Fibroblast of skin of back (primary cell): ENCODE data around the gene KIFC3.
"Not testable (repeated sequence)": the region's sequence is repeated elsewhere in the genome, so short reads cannot be mapped to it uniquely, and the experiment has no call there.

ENCODE experiments used
- DNase-seq: peaks from one replicate; pipeline ENCODE4 v3.0.0-alpha.2; 2013

KIFC3 gene

DNA sequence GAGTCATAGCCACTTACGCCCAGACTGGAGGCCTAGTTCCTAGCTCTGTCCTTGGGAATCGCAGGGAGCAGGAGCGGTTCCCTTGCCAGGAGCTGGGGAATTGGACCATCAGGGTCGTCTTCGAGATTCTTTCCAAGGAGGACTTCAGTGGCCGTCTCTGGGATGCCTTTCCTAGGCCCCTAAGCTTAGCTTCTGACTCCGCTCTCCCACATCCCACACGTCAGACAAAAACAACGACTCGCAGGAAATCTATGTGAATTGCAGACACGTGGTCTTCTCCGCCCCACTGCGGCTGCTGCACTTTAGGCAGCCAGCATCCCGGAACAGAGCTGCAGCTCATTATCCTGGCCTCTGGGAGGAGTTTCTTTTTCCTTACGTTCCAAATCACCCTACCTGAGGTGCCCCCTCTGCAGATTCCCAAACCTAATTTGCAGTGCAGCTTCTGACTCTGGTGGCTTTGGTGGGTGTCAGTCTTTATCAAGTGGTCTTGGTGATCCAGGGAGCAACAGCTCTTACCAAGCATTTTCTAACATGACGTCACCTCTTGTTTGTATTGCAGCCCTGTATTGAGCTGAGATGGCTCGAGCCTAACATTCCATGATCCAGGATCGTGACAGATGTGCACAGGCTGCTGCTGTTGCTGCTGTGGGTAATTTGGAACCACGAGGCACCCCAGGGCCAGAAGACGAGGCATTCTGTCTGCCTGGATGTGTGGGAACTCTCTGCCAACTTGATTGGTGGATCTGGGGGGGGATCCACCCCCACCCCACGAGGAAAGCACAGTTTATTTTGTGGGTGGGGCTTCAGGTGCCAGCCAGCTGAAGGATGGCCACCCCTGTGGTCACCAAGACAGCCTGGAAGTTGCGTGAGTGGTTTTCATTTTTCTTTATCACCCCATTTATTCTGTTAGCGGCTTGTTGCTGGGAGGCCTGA, 65.6 kb downstream of the KIFC3 start:
- DNase-seq = peak; percentile 80

DNA sequence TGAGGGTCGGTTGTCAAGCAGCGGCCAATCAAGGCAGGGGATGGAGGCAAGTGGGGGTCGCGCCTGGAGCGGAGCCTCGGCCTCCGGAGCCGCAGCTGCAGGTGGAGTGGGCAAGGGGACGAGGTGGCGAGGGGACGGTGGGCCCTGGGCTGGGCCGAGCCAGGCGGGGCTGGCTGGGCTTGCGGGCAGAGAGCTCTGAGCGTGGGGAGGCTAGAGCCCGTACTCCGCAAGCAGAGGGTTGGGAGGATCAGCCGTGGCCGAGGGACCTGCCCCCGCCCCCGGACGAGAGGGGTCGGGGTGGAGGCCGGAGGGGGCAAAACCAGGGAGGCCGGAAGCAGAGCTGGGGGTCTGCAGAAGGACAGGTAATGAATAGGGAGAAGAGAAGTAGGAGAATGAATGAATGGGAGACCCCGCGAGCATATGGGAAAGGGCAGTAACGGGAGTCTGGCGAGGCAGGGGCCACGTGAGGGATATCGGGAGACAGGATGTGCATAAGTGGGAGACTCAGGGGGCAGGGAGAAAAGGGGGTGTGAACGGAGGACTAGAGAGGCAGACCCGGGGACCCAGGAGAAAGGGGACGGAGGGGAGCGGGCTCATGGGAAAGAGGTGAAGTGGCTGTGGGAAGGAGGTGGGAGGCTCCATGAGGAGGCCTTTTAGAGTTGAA, 66.4 kb downstream of the KIFC3 start, which contains the start of gene KATNB1:
TSS of gene KATNB1 (plus strand) at position 16 of the 664 bp plus-strand sequence. CDS start 1,474 bp downstream, outside the sequence.
- DNase-seq = no peak

DNA sequence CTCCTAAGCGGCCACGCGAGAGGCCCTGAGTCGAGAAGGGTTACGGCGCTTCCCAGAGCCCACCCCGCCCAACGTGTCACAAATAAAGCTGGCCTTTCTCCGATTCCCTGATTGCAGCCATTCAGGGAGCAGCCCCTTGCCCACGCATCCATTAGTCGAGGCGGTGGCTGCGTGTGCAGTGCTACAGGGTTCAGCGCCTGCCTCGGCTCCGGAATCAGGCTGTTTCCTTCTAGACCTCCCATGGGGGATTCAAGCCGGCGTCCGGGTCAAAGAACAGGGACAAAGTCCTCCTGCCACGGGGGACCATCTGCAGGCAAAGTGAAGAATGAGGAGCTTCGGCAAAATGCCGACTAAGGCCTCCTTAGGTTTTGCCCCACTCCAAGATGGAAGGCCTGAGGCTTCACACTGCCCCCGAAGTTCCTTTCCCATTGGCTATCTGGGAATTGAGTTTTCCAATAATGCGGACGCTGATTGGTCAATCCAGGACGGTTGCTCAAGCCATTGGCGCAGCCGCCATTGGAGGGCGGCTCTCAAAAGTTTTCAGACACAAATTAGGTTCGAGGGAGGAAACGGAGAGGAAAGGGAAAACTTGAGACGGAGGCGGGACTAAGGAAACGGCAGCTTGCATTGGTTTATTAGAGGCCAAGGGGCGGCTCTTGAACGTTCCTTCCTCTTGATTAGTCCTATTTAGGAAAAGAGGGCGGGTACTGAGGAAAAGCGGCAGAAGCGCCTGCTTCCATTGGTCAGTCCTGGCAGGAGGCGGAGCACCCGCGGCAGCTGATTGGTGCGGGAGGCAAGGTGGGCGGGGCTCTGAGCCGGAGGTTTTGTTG, 67.2 kb downstream of the KIFC3 start:
- DNase-seq = peak; percentile 100

DNA sequence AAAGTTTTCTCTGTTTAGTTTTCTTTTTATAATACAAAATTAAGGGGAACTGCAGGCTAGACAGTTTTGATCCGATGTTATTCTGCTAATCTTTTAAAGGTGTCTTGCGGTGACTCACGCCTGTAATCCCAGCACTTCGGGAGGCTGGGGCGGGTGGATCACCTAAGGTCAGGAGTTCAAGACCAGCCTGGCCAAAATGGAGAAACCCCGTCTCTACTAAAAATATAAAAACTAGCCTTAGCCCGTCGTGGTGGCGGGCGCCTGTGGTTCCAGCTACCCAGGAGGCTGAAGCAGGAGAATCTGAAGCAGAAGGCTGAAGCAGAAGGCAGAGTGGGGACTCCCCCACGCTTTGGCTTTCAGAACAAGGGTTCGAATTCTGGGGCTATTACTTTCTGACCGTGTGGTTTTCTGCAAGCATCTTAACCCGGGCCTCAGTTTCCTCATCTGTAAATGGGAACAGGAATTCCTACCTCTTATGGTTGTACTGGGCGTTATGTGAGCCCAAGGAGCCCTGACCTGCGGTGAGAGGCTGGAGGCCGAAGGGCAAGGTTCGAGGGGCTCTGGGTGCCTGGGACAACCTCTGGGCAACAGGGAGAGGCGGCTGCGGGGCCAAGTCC, 67.9 kb downstream of the KIFC3 start:
- no peak for DNase-seq

DNA sequence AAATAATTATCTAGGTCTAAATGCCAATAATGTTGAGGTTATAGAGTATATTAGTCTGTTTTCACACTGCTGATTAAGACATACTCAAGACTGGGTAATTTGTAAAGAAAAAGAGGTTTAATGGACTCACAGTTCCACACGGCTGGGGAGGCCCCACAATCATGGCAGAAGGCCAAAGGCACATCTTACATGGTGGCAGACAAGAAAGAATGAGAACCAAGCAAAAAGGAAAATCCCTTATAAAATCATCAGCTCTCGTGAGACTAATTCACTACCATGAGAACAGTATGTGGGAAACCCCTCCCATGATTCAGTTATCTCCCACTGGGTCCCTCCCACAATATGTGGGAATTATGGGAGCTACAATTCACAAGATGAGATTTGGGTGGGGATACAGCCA, 69.6 kb downstream of the KIFC3 start:
- DNase-seq = no peak

DNA sequence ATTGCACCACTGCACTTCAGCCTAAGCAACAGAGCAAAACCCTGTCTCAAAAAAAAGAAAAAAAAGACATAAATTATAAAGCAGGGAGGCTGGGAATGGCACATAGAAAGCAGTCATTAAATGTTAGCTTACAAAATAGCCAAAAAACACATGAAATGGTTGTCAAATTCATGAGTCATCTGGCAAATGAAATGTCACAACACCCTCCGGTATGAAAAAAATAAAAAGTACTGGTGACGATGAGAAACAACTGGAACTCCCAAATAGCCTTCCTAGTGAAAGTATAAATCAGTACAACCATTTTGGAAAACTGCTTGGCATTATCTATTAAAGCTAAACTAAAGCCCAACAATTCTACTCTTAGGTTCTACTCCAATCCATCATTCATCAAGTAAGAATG, 70.3 kb downstream of the KIFC3 start:
- peak; percentile 7 for DNase-seq

DNA sequence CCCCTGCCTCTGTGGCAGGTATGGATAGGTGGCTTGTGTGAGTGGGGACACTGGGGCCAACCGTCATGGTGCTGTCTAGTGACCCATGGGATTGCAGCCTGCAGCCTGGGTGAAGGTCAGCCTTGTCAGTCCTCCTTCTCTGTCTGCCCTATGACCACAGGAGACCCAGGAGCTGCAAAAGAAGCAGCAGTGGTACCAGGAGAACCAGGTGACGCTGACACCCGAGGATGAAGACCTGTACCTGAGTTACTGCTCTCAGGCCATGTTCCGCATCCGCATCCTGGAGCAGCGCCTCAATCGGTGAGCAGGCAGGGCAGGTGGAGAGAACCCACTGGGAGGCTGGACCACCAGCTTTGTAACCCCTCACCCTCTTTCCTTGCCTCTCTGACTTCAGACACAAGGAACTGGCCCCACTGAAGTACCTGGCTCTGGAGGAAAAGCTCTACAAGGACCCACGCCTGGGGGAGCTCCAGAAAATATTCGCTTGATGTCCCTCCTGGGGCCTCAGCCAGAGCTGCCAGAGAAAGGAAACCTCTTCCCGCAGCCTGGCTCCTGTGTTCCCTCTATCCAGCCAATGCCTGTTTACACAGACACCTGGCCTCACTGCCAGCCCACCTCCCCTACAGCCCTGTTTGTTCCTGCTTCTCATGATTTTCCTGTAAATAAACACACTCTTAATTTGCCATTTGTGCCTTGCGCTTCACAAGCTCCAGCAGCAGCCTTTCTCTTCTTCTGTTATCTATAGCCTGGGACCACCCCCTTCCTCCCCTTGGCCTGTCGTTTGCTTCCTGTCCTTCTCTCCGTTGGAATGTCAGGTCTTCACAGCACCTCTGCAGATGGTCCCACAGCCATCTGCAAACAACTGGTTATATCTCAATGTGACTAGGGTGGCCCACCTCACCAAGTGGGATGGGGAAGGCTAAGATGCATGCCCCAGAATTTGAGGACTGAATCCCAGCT, 71.2 kb downstream of the KIFC3 start:
- no peak for DNase-seq

DNA sequence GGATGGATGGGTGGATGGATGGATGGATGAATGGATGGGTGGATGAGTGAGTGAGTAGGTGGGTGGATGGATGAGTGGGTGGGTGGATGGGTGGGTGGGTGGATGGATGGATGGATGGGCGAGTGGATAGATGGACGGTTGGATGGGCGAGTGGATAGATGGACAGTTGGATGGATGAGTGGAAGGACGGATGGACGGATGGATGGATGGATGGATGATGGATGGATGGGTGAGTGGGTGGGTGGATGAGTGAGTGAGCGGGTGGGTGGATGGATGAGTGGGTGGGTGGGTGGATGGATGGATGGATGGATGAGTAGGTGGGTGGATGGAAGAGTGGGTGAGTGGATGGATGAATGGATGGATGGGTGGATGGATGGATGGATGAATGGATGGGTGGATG, 72.4 kb downstream of the KIFC3 start:
- not testable (repeated sequence) for DNase-seq

DNA sequence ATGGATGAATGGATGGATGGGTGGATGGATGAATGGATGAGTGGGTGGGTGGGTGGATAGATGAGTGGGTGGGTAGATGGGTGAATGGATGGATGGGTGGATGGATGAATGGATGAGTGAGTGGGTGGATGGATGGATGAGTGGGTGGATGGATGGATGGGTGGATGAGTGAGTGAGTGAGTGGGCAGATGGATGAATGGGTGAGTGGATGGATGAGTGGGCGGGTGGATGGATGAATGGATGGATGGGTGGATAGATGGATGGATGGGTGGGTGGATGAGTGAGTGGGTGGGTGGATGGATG, 73.2 kb downstream of the KIFC3 start:
- no peak for DNase-seq

DNA sequence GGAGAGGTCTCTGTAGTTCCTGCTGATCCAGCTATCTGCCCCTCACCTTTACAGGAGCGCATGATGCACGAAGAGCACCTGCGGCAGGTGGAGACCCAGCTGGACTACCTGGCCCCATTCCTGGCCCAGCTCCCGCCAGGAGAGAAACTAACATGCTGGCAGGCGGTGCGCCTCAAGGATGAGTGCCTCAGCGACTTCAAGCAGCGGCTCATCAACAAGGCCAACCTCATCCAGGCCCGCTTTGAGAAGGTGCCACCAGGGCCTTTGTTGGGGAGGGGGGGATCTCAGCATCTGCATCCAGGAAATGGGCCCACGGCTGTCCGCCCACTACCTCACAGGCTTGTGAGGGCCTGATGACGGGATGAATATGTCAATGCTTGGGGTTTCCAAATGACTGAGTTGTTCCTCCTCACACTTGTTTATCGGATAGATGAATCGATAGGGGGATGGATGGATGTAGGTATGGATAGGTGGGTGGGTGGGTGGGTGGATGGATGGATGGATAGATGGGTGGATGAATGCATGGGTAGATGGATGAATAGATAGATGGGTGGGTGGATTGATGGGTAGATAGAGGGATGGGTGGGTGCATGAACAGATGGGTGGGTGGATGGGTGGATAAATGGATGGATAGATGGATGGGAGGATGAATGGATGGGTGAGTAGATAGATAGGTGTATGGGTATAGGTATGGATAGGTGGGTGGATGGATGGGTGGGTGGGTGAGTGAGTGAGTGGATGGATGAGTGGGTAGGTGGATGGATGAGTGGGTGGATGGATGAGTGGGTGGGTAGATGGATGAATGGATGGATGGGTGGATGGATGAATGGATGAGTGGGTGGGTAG, 73.7 kb downstream of the KIFC3 start:
- DNase-seq = no peak

DNA sequence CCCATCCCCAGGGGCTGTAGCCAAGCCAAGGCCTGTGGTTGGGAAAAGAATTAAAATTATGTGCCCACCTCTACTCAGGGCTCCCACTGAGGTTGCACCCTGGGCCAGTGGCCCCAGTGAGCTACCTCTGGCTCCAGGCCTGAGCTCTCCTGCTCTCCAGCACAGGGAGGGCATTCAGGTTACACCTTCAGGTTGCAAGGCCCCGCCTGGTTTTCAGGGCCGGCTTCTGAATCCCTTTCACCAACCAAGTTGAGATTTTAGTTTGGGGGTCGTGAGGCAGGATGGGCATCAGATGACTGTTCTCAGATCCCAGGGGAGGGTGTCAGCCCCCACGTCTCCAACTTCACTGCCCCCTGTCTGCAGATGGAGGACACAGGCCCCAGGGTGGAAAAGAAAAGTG, 74.7 kb downstream of the KIFC3 start:
- no peak for DNase-seq

DNA sequence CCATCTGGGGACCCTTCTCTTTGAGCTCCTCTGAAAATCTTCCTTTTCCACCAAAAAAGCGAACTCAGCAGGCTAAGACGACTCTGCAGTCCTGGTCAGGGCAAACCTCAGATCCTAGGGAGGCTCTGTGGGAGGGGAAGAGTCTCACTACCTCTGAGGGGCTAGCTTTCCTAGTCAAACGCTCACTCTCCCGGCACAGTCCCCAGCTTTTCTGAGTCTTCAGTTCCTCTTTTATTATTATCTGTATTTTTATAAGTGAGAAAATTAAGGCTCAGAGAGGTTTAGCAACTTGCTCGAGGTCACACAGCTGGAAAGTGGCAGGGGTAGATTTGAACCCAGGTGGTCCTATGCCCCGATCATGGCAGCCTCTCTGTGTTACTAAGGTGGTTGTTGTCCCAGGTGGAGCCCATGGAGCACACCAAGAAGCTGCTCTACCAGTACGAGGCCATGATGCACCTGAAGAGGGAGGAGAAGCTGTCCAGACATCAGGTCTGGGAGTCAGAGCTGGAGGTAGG, 75.8 kb downstream of the KIFC3 start:
- DNase-seq = no peak

DNA sequence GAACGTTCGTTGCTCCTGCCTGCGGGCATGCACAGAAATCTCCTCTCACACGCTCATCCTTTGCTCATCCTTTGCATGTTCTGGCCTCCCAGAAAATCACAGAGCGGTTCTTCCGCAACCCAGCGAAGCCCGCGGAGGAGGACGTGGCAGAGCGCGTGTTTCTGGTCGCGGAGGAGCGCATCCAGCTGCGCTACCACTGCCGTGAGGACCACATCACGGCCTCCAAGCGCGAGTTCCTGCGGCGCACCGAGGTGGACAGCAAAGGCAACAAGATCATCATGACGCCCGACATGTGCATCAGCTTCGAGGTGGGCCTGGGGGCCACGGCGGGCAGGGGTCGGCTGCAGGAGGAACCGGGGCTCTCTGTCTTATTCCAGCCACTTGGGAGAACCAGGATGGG, 76.3 kb downstream of the KIFC3 start:
- no peak for DNase-seq

DNA sequence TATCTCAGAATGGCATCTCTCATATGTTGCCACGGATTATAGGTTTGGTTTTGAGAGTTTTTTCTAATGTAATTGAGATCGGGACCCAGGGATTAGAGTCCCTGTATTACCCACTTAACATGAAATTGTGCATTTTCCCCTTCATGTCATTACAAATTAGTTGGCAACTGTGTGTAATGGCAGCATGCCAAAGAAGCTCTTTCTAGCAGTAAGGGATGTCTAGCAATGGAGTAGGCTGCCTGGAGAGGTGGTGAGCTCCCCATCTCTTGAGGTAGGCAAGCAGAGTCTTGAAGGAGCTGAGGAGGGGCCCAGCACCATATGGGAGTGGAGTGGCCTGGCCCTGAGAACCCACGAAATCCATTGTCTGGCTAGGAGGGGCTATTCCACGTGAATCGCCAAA, 76.7 kb downstream of the KIFC3 start:
- no peak for DNase-seq

DNA sequence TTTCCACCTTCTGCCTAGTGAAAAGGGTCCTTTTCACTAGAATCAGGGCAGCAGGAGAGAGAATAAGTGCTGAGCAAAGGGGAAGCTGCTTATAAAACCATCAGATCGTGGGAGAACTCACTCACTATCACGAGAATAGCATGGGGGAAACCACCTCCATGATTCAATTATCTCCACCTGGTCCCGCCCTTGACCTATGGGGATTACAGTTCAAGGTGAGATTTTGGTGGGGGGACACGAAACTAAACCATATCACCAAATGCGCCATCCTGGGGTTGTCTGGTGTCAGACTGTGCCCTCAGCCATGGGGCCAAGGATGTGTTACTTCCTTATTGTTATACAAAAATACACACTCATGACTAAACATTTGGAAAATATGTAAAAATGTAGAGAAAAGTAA, 77.1 kb downstream of the KIFC3 start:
- DNase-seq = peak; percentile 3

DNA sequence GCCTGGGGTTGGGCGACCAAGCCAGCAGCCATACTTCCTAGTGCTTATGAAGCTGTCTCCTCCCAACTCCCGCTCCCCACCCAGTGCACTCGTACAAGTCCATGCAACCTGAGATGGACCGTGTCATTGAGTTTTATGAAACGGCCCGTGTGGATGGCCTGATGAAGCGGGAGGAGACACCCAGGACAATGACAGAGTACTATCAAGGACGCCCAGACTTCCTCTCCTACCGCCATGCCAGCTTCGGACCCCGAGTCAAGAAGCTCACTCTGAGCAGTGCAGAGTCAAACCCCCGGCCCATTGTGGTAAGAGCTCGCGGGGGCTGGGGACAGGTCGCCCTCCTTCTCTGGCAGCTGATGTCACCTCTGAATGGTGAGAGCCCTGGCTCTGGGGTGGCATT, 77.8 kb downstream of the KIFC3 start:
- DNase-seq = no peak

DNA sequence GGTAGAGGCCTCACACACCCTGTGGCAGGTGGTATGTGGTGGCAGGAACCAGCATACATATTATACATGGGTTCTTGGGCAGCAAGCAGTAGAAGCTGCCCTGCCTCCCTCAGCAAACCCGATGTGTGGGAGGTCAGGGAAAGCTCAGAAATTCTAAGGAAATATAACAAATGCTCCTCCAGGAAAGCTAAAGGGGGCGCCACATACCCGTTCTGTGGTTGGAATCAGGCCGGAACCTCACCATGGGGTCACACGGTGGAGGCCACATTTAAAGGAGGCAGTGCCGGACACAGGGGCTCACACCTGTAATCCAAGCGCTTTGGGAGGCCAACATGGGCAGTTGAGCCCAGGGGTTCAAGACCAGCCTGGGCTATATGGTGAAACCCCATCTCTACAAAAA, 79.1 kb downstream of the KIFC3 start:
- no peak for DNase-seq

DNA sequence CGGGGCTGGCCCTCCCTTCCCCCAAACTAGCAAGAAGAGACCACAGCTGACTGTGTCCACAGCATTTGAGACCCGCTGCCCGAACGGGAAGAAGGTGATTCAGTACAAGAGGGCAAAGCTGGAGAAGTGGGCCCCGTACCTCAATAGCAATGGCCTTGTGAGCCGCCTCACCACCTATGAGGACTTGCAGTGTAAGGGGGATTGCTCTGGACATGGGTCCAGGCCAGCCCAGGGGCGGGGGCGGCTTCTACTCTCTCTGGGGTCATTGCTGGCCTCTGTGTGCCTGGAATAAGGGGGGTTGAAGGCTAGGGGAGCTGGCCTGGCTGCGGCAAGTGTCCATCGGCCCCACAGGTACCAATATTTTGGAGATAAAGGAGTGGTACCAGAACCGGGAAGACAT, 79.6 kb downstream of the KIFC3 start:
- no peak for DNase-seq

DNA sequence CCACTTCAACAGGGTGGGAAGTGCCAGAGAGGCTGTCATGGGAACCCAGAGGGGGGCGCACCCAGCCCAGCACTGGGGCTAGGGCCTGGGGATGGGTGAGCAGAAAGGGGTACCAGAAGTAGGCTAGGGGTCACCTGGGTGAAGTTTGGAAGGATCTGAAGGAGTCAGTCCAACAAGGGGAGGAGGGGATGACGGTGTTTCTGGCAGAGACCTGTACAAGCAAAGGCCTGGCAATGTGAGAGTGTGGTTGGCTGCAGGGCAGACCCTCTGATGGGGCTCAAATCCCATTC, 80.1 kb downstream of the KIFC3 start:
- DNase-seq = no peak

DNA sequence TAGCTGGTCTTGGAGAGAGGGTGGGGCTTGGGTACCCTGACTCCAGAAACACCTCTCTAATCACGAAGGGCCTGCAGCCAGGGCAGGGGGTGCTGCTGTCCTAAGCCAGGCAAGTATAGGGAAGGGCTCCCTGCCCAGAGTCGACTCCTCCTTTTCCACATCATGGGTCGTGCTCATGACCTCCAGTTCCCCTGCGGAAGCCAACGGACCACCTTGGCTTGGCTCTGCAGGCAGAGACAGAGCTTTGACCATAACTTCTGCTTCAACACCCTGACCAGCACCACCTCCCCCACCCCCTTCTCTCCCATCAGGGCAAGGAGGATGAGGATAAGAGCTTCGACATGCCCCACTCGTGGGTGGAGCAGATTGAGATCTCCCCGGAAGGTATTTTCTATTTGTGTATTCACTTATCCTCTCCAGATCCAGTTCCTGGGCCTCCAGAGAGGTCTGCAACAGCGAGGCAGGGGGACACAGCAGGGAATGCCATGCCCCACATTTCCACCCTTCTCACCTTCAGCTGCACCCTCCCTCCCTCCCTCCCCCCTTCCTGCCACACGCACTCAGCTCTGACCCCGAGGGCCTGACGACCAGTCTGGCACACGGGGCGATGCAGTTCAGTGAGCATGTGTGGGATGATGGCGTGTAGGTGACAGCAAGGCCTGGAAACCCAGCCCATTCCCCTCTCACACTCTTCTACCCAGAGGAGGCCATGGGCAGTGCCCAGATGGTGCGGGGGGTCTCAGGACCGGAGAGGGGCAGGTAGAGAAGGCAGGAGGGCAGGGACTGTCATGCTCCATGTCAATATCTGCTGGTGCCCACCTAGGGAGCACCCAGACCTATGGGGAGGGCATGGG, 80.7 kb downstream of the KIFC3 start:
- no peak for DNase-seq
